Body of pancreas (tissue), 4 donors: Measurements from ENCODE around the gene PRKAG2. TPM values are rescaled to one million over a fixed set of nuclear protein-coding genes. Genes with fewer than 3 reads are reported as not detected.

Experiments used
- ATAC-seq: fragments of 150-250 bp; one replicate; pipeline ENCODE4 v1.9.1; 2016
- DNase-seq, 4 donors: peaks; one replicate each; pipeline ENCODE4 v3.0.0-alpha.2; 2019
- H3K27ac ChIP-seq, 4 donors: fragments of 200-600 bp; sonication (generic); 1 replicate in 3 of 4; 2 replicates in 1 of 4; pipeline versions ENCODE4 v1.5.1 to v1.6.1; 2016 to 2019; ENCODE audit warnings: mild to moderate bottlenecking in 1 of 4, mixed read lengths in 1 of 4, moderate library complexity in 1 of 4
- H3K27me3 ChIP-seq, 2 donors: fragments of 200-600 bp; sonication (generic); one replicate each; pipeline ENCODE4 v1.6.0; 2016; ENCODE audit warnings: mild to moderate bottlenecking in 1 of 2
- H3K36me3 ChIP-seq, 2 donors: fragments of 200-600 bp; sonication (generic); replicated peaks in 1 of 2; 2 replicates each; pipeline ENCODE4 v1.5.1; 2016; ENCODE audit warnings: low read depth in 2 of 2; ENCODE audit not compliant: insufficient read depth in 1 of 2
- H3K4me1 ChIP-seq: fragments of 200-600 bp; sonication (generic); one replicate; pipeline ENCODE4 v1.6.0; 2016
- H3K4me3 ChIP-seq, 2 donors: fragments of 200-600 bp; sonication (generic); 1 replicate in 1 of 2; 2 replicates in 1 of 2; pipeline ENCODE4 v1.5.1; 2016 to 2019
- H3K9me3 ChIP-seq, 3 donors: fragments of 200-600 bp; sonication (generic); 1 replicate in 2 of 3; 2 replicates in 1 of 3; pipeline ENCODE4 v1.5.1; 2016
- POLR2A ChIP-seq, 3 donors: fragments of 450-650 bp; IDR thresholded peaks; one replicate each; pipeline ENCODE4 v1.6.1; 2016; ENCODE audit warnings: antibody characterized with exemption in 3 of 3, mild to moderate bottlenecking in 2 of 3
- WGBS, 2 donors: methylation state at CpG; one replicate each; pipeline ENCODE4 v1.1.5; 2017; 5-methylcytosine and 5-hydroxymethylcytosine counted together
- intact Hi-C: fragments of 100-400 bp; cut with DNase I; formaldehyde crosslinking; loops from one replicate; pipeline ENCODE4 v1.15.1; 2023
- total RNA-seq, 2 donors: library from RNA; depleted of rRNA; stranded (reverse); fragments of >200 nt; gene quantifications; one replicate each; pipeline ENCODE4 v1.1.0, GENCODE V29; 2016
- TF ChIP-seq, protein P1 (sequence below), 7 experiments: fragments of 450-650 bp in 4 of 7; fragments of 200-600 bp in 3 of 7; sonication (generic) in 3 of 7; IDR thresholded peaks; one replicate each; pipeline ENCODE4 v1.5.1; 2016 to 2019; ENCODE audit warnings: antibody characterized with exemption in 7 of 7

The PRKAG2 gene
- total RNA-seq, 2 donors from 2014 or later, result 9.9 to 24.4 TPM

DNA sequence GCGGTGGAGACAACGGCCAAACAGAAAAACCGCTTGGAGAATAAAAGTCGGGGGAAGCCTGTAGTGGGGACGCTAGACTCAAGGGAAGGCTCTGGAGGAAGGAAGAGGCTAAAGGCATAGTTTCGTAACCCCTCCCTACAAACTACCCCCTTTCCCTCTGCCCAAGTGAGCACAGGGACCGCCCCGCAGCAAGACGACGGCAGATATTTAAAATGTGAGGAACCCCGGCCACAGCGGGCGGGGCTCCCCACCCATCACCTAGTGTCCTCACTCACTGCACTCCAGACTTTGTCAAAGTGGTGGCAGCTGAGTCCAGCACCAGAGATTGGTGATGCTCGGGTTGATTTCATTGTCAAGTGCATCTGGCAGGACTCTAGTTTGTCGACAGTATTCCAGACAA lies 69.1 kb downstream of the PRKAG2 start:
- WGBS, 2 donors, result 87 to 95% methylated on average over 15 of the region's 15 CpGs
- ATAC-seq, result no peak

DNA sequence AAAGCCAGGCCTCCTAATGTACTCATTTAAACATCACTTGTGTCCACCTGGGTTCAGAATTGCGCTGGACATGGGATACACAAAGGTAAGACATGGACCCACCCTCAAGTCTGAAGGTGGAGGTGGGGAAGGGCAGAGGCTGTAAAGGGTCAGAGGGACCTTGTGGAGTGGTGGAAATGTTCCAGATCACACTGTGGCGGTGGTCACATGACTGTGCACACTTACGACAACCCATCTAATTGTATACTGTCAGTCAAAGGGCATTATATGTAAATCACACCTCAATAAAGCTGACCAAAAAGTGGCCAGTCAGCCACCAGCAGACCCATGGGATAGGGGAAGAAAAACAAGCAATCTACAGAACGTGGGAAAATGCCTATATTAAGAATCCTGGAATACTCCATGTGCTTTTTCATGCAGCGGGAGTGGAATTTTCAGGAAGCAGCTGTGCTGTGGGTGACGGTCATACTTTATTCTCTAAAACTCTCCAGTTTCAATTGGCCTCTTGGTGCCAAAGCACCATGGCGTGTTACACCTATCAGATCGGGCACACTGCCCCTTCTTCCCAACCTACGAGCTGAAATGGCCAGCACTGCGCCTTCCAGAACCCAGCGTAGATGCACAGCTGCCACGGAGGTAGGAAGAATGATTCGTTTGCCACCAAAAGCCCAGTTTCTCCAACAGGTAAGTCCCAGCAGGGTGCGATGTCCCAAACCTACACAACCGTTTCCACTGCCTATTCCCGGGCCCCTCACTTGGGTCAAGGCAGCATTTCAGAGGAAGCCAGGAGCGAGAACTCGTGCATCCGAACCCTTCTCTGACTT lies 69.8 kb downstream of the PRKAG2 start:
- Histone ChIP-seq H3K36me3 (no peaks in the 10 kb centered on the region), H3K9me3 (no peaks in the 10 kb centered on the region), H3K27ac (peak overlapping the region in 1 of 4 donors; percentile 66), H3K4me3 (no peak overlapping the region), H3K27me3 (no peaks in the 10 kb centered on the region), H3K4me1 (peaks cover 51% of the 10 kb centered on the region)
- ATAC-seq, result no peak
- peak in 1 of 4 donors; percentile 4 for DNase-seq
- 63 to 84% methylated on average over 19 of the region's 19 CpGs for WGBS, 2 donors
- TF ChIP-seq, protein P1, sequence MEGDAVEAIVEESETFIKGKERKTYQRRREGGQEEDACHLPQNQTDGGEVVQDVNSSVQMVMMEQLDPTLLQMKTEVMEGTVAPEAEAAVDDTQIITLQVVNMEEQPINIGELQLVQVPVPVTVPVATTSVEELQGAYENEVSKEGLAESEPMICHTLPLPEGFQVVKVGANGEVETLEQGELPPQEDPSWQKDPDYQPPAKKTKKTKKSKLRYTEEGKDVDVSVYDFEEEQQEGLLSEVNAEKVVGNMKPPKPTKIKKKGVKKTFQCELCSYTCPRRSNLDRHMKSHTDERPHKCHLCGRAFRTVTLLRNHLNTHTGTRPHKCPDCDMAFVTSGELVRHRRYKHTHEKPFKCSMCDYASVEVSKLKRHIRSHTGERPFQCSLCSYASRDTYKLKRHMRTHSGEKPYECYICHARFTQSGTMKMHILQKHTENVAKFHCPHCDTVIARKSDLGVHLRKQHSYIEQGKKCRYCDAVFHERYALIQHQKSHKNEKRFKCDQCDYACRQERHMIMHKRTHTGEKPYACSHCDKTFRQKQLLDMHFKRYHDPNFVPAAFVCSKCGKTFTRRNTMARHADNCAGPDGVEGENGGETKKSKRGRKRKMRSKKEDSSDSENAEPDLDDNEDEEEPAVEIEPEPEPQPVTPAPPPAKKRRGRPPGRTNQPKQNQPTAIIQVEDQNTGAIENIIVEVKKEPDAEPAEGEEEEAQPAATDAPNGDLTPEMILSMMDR (IDR thresholded peaks at IDR 0.05), result no peak
- no peak for TF ChIP-seq POLR2A (IDR thresholded peaks at IDR 0.05)
- intact Hi-C loops, result no loop called here

More for the DNA sequence above, 69.1 kb downstream of the PRKAG2 start:
- peaks cover 45% of the 10 kb centered on the region for H3K4me1 ChIP-seq
- TF ChIP-seq, protein P1 (IDR thresholded peaks at IDR 0.05), result no peak
- TF ChIP-seq POLR2A (IDR thresholded peaks at IDR 0.05), result no peak
- no peaks in the 10 kb centered on the region for H3K36me3 ChIP-seq
- no peak overlapping the region for H3K27ac ChIP-seq
- no peak overlapping the region for H3K4me3 ChIP-seq
- intact Hi-C loops, result no loop called here
- H3K9me3 ChIP-seq, result no peaks in the 10 kb centered on the region
- peak in 1 of 4 donors; percentile 4 for DNase-seq
- no peaks in the 10 kb centered on the region for H3K27me3 ChIP-seq

DNA sequence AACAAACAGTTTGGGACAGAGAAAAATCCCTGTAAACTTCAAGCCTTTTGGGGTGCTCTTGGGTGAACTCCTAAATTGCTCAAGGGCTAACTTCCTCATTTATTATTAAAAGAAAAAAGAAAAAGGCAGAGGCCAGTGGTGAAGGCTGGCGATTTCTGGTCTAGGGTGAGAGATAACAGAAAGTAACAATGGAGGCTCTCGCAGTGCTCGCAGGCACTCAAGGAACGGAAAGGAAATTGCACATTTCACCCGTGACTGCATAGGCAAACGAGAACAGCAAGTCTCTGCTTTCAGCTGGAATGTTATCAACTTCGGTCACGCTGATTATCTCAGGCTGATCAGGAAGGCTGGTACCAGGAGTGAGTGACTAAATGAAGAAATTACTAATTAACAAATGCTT lies 70.7 kb downstream of the PRKAG2 start:
- Histone ChIP-seq H3K27me3 (no peaks in the 10 kb centered on the region), H3K27ac (peak overlapping the region in 2 of 4 donors; percentile 26 to 66), H3K36me3 (no peaks in the 10 kb centered on the region), H3K9me3 (no peaks in the 10 kb centered on the region), H3K4me3 (no peak overlapping the region), H3K4me1 (peaks cover 56% of the 10 kb centered on the region)
- 13 to 16% methylated on average over 8 of the region's 8 CpGs for WGBS, 2 donors
- ATAC-seq (peak; percentile 68), DNase-seq (peak in 3 of 4 donors; percentile 39 to 70 (median 44))
- intact Hi-C loops, result no loop called here
- no peak for TF ChIP-seq POLR2A (IDR thresholded peaks at IDR 0.05)
- TF ChIP-seq, protein P1 (IDR thresholded peaks at IDR 0.05), result no peak

DNA sequence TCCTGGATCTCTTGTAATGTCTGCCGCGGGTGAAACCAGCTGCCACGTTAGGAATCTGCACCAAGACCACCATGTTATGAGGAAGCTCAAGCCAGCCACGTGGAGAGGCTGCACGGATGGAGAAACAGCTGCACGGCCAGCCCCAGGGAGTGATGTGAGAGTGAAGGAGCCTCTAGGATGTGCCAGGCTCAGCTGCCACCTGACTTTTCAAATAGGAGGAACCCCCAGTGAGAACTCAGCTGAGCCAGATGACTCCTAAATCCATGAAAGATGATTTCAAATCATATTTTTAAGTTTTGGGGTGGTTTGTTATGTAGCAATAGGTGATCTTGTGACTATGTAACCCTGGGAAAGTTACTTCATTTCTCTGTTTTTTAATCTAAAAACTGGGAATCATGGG lies 71.7 kb downstream of the PRKAG2 start:
- DNase-seq (peak in 1 of 4 donors; percentile 3), ATAC-seq (no peak)
- H3K4me3 ChIP-seq, result no peak overlapping the region
- intact Hi-C loops, result no loop called here
- no peak overlapping the region for H3K27ac ChIP-seq
- no peaks in the 10 kb centered on the region for H3K36me3 ChIP-seq
- 77 to 80% methylated on average over 5 to 6 of the region's 6 CpGs for WGBS, 2 donors
- peaks cover 47% of the 10 kb centered on the region for H3K4me1 ChIP-seq
- H3K27me3 ChIP-seq, result no peaks in the 10 kb centered on the region
- no peaks in the 10 kb centered on the region for H3K9me3 ChIP-seq
- TF ChIP-seq, protein P1 (IDR thresholded peaks at IDR 0.05), result no peak
- TF ChIP-seq POLR2A (IDR thresholded peaks at IDR 0.05), result no peak
